Measurements from ENCODE around the gene PLCG2.
"Not testable (repeated sequence)": the region's sequence is repeated elsewhere in the genome, so short reads cannot be mapped to it uniquely, and the experiment has no call there.

The PLCG2 gene

DNA sequence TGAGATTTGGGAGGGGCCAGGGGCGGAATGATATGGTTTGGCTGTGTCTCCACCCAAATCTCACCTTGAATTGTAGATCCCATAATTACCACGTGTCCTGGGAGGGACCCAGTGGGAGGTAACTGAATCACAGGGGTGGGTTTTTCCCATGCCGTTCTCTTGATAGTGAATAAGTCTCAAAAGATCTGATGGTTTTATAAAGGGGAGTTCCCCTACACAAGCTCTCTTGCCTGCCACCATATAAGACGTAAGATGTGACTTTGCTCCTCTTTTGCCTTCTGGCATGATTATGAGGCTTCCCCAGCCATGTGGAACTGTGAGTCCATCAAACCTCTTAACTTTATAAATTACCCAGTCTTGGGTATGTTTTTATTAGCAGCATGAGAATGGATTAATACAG is 230.7 kb downstream of the PLCG2 start:
- DNase-seq = not testable (repeated sequence)

- DNase-seq = no peak
Measured at GRCh38 chr16:82010649-82011048, 231.6 kb downstream of the PLCG2 start.

GRCh38 chr16:82011199-82011641 is 232.1 kb downstream of the PLCG2 start, which contains the start of gene SDR42E1:
Gene SDR42E1 (minus strand): TSS chr16:82011470. CDS start chr16:82000858, 10,612 bp downstream.
- DNase-seq = no peak

Measured in eye (tissue), 1 donor.